Measurements from ENCODE around the gene C19orf47. TPM values are rescaled to one million over a fixed set of nuclear protein-coding genes. Genes with fewer than 3 reads are reported as not detected.

The C19orf47 gene
- total RNA-seq, 1 donor from 2014 or later: 166 TPM

GRCh38 chr19:40283414-40284250 is 64.6 kb downstream of the C19orf47 start:
- Histone ChIP-seq H3K9me3 (replicated peaks) (no peaks in the 10 kb centered on the region), H3K36me3 (no peaks in the 10 kb centered on the region), H3K27ac (replicated peaks) (peak overlapping the region; percentile 95), H3K27me3 (ENCODE audit: low read depth) (no peaks in the 10 kb centered on the region), H3K4me1 (peaks cover 70% of the 10 kb centered on the region), H3K4me3 (peak overlapping the region; percentile 83)
- TF ChIP-seq, protein P1, sequence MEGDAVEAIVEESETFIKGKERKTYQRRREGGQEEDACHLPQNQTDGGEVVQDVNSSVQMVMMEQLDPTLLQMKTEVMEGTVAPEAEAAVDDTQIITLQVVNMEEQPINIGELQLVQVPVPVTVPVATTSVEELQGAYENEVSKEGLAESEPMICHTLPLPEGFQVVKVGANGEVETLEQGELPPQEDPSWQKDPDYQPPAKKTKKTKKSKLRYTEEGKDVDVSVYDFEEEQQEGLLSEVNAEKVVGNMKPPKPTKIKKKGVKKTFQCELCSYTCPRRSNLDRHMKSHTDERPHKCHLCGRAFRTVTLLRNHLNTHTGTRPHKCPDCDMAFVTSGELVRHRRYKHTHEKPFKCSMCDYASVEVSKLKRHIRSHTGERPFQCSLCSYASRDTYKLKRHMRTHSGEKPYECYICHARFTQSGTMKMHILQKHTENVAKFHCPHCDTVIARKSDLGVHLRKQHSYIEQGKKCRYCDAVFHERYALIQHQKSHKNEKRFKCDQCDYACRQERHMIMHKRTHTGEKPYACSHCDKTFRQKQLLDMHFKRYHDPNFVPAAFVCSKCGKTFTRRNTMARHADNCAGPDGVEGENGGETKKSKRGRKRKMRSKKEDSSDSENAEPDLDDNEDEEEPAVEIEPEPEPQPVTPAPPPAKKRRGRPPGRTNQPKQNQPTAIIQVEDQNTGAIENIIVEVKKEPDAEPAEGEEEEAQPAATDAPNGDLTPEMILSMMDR (IDR thresholded peaks at IDR 0.05; ENCODE audit: borderline replicate concordance): no peak
- intact Hi-C loops (cut with micrococcal nuclease): no loop called here
- DNase-seq: no peak

- TF ChIP-seq, protein P1 (IDR thresholded peaks at IDR 0.05; ENCODE audit: borderline replicate concordance): no peak
- H3K36me3 ChIP-seq: no peaks in the 10 kb centered on the region
- H3K27me3 ChIP-seq (ENCODE audit: low read depth): no peaks in the 10 kb centered on the region
- H3K27ac ChIP-seq (replicated peaks): peak overlapping the region; percentile 95
- peaks cover 77% of the 10 kb centered on the region for H3K4me1 ChIP-seq
- intact Hi-C loops (cut with micrococcal nuclease): no loop called here
- peak overlapping the region; percentile 83 for H3K4me3 ChIP-seq
- H3K9me3 ChIP-seq (replicated peaks): no peaks in the 10 kb centered on the region
- DNase-seq: no peak
These were observed 65.3 kb downstream of the C19orf47 start for GRCh38 chr19:40282920-40283319.

DNA sequence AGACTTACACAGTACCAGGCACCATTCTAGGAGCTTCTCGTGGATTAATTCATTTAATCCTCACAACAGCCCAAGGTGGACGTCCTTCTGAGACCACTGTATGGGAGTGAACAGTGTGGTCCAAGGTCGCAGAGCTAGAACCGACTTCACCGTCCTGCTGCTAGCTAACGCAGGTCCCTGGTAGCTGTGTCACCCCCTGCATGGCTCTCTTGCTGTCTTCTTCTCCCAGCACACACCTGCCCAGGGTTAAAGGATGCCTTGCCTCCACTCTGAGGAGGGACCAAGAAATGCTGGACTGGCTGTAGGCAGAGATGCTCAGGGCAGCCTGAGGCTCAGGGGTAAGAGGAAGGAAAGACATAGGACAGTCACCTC is 66.0 kb downstream of the C19orf47 start:
- intact Hi-C loops (cut with micrococcal nuclease): no loop called here
- H3K4me1 ChIP-seq: peaks cover 85% of the 10 kb centered on the region
- TF ChIP-seq, protein P1 (IDR thresholded peaks at IDR 0.05; ENCODE audit: borderline replicate concordance): no peak
- DNase-seq: no peak
- H3K27ac ChIP-seq (replicated peaks): peak overlapping the region; percentile 95
- no peaks in the 10 kb centered on the region for H3K9me3 ChIP-seq (replicated peaks)
- peak overlapping the region; percentile 83 for H3K4me3 ChIP-seq
- no peaks in the 10 kb centered on the region for H3K27me3 ChIP-seq (ENCODE audit: low read depth)
- H3K36me3 ChIP-seq: no peaks in the 10 kb centered on the region

DNA sequence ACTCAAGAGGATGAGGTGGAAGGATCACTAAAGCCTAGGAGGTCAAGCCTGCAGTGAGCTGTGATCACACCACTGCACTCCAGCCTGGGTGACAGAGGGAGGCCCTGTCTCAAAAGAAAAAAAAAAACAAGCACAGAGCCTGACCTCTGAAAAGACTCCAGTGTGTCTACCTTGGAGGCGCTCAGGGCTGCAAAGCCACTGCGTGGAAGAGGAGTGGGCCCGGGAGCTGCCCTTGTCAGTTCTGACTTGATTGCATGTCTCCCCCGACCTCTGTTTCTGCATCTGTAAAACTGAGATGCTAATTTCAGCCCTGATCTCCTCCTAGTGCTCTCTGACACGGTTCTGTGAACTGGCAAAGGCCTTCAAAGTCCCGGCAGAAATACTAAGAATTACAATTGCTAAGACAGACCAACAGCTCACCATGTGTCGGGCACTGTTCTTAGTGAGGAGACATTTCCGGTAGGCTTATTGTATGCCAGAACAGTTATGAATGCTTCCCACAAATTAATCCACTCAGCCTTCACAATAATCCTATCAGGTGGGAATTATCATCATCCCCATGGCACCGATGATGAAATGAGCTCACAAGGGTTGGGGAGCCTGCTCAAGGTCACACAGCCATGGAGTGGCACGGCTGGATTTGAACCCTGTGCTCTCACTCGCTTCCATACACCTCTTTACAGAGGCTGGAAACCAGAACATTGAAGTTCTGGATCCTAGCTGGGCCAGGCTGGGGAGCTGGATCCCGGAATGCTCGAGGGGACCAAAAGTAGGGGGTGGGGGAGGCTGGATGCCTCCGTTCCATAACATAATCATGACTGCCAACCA is 66.6 kb downstream of the C19orf47 start:
- TF ChIP-seq, protein P1 (IDR thresholded peaks at IDR 0.05; ENCODE audit: borderline replicate concordance): no peak
- no peak for DNase-seq
- peaks cover 91% of the 10 kb centered on the region for H3K4me1 ChIP-seq
- no peaks in the 10 kb centered on the region for H3K36me3 ChIP-seq
- intact Hi-C loops (cut with micrococcal nuclease): no loop called here
- H3K4me3 ChIP-seq: peak overlapping the region; percentile 53
- H3K27ac ChIP-seq (replicated peaks): peak overlapping the region; percentile 95
- H3K9me3 ChIP-seq (replicated peaks): no peaks in the 10 kb centered on the region
- no peaks in the 10 kb centered on the region for H3K27me3 ChIP-seq (ENCODE audit: low read depth)

DNA sequence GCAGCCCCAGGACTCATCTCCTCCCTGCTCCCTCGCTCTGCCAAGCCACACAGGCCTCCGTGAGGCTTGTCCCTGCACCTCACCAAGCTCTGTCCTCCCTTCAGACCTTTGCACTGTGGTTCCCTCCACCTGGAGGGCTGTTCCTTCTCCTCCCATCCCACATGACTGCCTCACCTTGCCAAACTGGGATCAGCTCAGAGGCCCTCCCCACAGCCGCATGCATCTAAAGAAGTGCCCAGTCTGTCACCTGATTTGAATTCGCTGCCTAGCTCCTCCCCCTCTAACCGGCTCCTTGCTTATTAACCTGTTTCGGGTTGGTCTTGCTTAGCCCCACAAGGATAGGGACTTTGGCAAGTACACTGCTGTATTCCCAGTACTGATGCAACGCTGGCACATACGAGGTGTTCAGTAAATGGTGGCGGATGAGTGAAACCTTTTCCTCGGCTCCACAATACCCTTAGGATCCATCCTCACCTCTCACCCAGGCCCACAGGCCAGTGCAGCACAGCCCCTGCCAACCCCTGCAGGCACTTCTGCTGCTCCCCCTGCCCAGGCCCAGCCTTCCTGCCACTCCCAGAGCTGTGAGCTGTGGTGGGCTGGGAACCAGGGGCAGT is 67.5 kb downstream of the C19orf47 start:
- intact Hi-C loops (cut with micrococcal nuclease): no loop called here
- TF ChIP-seq, protein P1 (IDR thresholded peaks at IDR 0.05; ENCODE audit: borderline replicate concordance): no peak
- Histone ChIP-seq H3K4me1 (peaks cover 95% of the 10 kb centered on the region), H3K27me3 (ENCODE audit: low read depth) (no peaks in the 10 kb centered on the region), H3K4me3 (peak overlapping the region; percentile 53), H3K9me3 (replicated peaks) (no peaks in the 10 kb centered on the region), H3K27ac (replicated peaks) (peak overlapping the region; percentile 95), H3K36me3 (no peaks in the 10 kb centered on the region)
- DNase-seq: peak; percentile 47
